ENCODE measurements around the gene CA5A.

DNA sequence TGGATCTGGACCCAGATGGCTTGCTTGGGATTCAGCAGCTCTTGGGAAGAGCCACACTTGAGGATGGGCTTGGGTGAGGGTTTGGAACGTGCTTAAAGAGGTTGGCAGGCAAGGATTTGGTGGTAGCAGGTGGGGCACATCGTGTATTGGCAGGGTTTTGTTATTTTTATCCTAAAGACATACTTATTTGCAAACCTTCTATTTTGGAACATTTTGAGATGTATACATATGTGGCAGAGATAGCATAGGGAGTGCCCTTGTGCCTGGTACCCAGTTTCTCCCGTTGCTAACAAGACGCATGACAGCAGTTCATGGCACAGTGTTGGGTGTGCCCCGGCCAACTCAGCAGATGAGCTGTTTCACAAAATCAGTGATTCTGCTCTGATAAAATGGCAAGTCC is 24.0 kb upstream of the CA5A start:
- TF ChIP-seq, protein P1, sequence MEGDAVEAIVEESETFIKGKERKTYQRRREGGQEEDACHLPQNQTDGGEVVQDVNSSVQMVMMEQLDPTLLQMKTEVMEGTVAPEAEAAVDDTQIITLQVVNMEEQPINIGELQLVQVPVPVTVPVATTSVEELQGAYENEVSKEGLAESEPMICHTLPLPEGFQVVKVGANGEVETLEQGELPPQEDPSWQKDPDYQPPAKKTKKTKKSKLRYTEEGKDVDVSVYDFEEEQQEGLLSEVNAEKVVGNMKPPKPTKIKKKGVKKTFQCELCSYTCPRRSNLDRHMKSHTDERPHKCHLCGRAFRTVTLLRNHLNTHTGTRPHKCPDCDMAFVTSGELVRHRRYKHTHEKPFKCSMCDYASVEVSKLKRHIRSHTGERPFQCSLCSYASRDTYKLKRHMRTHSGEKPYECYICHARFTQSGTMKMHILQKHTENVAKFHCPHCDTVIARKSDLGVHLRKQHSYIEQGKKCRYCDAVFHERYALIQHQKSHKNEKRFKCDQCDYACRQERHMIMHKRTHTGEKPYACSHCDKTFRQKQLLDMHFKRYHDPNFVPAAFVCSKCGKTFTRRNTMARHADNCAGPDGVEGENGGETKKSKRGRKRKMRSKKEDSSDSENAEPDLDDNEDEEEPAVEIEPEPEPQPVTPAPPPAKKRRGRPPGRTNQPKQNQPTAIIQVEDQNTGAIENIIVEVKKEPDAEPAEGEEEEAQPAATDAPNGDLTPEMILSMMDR (IDR thresholded peaks at IDR 0.05), result no peak
- no peak for TF ChIP-seq POLR2A (IDR thresholded peaks at IDR 0.05)
- no peak for TF ChIP-seq POLR2AphosphoS5 (IDR thresholded peaks at IDR 0.05)
- no peak for TF ChIP-seq EP300 (IDR thresholded peaks at IDR 0.05)

All from suprapubic skin (tissue), 4 donors.